ENCODE data around the gene SNRNP200. TPM values are rescaled to one million over a fixed set of nuclear protein-coding genes. Genes with fewer than 3 reads are reported as not detected.

Gene SNRNP200
- total RNA-seq = 214 and 216 TPM in 2 replicates
- 50.3 TPM for total RNA-seq (2013)
- 198 and 211 TPM in 2 replicates for polyA plus RNA-seq
- polyA minus RNA-seq = 91.9 and 145 TPM in 2 replicates

DNA sequence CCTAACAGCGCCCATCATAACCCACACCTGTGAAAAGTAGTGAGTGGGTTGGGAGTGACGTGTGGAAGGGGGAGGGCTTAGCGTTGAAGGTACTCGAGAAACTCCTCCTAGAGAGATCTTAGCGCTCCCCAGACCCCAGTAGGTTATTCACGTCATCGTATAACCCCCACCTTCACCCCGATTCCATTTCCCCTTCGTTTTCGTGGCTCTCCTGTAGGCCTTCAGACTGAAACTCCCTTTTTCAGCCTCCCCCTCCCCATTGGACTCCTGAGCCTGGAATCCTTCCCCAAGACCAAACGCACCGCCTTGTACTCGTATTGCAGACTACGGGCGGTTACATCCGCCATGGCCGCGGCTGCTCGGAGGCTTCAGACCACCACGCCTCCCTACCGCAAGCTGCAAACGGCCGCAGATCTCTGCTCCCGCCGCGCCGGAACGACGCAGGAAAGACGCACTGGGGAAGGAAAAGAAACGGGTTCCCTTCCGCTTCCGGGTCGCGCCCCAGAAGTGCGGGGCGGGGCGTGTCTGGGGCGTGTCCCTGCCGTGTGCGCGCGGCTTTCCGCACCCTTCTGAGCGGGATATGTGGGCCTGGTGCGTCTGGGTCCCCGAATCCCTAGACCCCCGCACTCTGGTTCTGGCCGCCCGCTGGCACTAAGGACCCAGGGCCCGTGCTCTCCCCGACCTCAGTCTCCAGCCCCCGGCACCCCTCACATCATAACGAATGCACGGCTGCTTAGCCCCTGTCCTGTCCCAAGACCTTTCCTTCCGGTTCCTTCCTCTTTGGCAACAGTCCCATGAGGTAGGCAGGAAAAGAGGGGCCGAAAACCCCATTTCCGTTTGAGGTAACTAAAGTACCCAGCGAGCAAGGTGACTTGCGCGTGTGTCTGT, at the start of gene SNRNP200:
Gene SNRNP200, minus strand, starts transcription at position 456 of the 888 bp plus-strand sequence. Its CDS starts 109 bp downstream, at position 347.
- H3K4me1 Mint-ChIP-seq = peaks cover 51% of the 10 kb centered on the region
- H3K27ac Mint-ChIP-seq = peak within 1 kb of the TSS; percentile 99
- under 1% methylated on average over 50 of the region's 61 CpGs for WGBS (ENCODE audit: insufficient coverage)
- Histone ChIP-seq H3K4me3 (ENCODE audit: control extremely low read depth in 1 of 5, extremely low read depth in 1 of 5, insufficient read depth in 1 of 5, low read depth in 2 of 5, low read length in 4 of 5) (peak within 1 kb of the TSS; percentile 70 to 97 (median 80)), H4K20me1 (ENCODE audit: control insufficient read depth, insufficient read depth, low read length, poor library complexity, severe bottlenecking) (peaks cover 31% of the 10 kb centered on the region), H3K36me3 (replicated peaks in 1 of 2; ENCODE audit: control extremely low read depth in 1 of 2, control insufficient read depth in 1 of 2, extremely low read depth in 1 of 2, insufficient read depth in 2 of 2, low read length in 1 of 2) (peaks cover 0 to 41% of the 10 kb centered on the region in 2 experiments), H3K4me1 (ENCODE audit: control insufficient read depth in 2 of 2, insufficient read depth in 2 of 2, low read length in 2 of 2) (peaks cover 18 to 22% of the 10 kb centered on the region in 2 donors), H3K27ac (ENCODE audit: low read length in 2 of 2) (peak within 1 kb of the TSS; percentile 89 to 91), H3K27me3 (replicated peaks in 1 of 4; ENCODE audit: control extremely low read depth in 1 of 4, control insufficient read depth in 3 of 4, insufficient read depth in 4 of 4, low read length in 3 of 4) (no peaks in the 10 kb centered on the region), H2AFZ (ENCODE audit: insufficient read depth, low read depth, low read length, poor library complexity, severe bottlenecking) (peak within 1 kb of the TSS; percentile 87), H3K79me2 (ENCODE audit: control insufficient read depth, insufficient read depth, low read length) (peaks cover 60% of the 10 kb centered on the region), H3K9me3 (ENCODE audit: control extremely low read depth in 1 of 3, control insufficient read depth in 2 of 3, insufficient read depth in 1 of 3, low read length in 2 of 3) (no peaks in the 10 kb centered on the region), H3K9ac (ENCODE audit: low read length) (peak within 1 kb of the TSS; percentile 76), H3K4me2 (replicated peaks; ENCODE audit: low read depth, low read length, poor library complexity, severe bottlenecking) (peak within 1 kb of the TSS; percentile 74)
- H3K4me3 Mint-ChIP-seq = peak within 1 kb of the TSS; percentile 99
- no peaks in the 10 kb centered on the region for H3K9me3 Mint-ChIP-seq (ENCODE audit: insufficient read depth)
- no peaks in the 10 kb centered on the region for H3K27me3 Mint-ChIP-seq
- ATAC-seq (ENCODE audit: low read depth) = peak; percentile 96
- DNase-seq = peak; percentile 93
- POLR2A ChIA-PET = interaction anchor here (0.5 to 2.5 kb wide), 8 partner anchors 14 to 500 kb away, joined by 3 to 22 read pairs (median 4); partner anchors contain the start of genes ITPRIPL1 and NCAPH
- intact Hi-C loops (cut with micrococcal nuclease) = loop anchor here (1.0 to 2.0 kb wide), 5 partner anchors 16 to 203 kb away; partner anchors contain the start of genes CIAO1 and NCAPH
- no peak for TF ChIP-seq EZH2 (IDR thresholded peaks at IDR 0.05; ENCODE audit: borderline replicate concordance, insufficient read depth, low read depth, low read length, poor library complexity, severe bottlenecking)
- TF ChIP-seq, protein P1, sequence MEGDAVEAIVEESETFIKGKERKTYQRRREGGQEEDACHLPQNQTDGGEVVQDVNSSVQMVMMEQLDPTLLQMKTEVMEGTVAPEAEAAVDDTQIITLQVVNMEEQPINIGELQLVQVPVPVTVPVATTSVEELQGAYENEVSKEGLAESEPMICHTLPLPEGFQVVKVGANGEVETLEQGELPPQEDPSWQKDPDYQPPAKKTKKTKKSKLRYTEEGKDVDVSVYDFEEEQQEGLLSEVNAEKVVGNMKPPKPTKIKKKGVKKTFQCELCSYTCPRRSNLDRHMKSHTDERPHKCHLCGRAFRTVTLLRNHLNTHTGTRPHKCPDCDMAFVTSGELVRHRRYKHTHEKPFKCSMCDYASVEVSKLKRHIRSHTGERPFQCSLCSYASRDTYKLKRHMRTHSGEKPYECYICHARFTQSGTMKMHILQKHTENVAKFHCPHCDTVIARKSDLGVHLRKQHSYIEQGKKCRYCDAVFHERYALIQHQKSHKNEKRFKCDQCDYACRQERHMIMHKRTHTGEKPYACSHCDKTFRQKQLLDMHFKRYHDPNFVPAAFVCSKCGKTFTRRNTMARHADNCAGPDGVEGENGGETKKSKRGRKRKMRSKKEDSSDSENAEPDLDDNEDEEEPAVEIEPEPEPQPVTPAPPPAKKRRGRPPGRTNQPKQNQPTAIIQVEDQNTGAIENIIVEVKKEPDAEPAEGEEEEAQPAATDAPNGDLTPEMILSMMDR (IDR thresholded peaks at IDR 0.05) = no peak
- CTCF ChIA-PET = interaction anchor here (0.8 to 1.7 kb wide), 6 partner anchors 16 to 204 kb away, joined by 3 to 7 read pairs (median 6); no protein-coding TSS in a partner anchor

DNA sequence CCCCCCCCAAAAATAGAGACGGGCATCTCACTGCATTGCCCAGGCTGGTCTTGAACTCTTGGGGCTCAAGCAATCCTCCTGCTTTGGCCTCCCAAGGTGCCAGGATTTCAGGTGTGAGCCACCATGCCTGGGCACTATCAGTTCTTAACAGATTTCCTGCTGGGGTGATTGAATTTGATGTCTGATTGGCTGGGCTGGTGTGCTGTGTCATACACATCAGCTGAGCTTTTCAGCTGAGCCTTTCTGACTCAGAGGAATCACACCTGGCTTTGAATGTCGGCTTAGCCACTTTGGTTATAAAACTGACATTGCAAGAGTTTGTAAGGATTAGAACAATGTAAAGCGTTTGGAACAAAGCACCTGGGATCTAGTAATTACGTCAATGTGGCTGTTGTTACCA, 49.1 kb upstream of the SNRNP200 start:
- H3K27me3 ChIP-seq (replicated peaks in 1 of 4; ENCODE audit: control extremely low read depth in 1 of 4, control insufficient read depth in 3 of 4, insufficient read depth in 4 of 4, low read length in 3 of 4) = no peaks in the 10 kb centered on the region
- Mint-ChIP-seq H3K4me3 (no peak overlapping the region), H3K4me1 (no peaks in the 10 kb centered on the region), H3K9me3 (ENCODE audit: insufficient read depth) (no peaks in the 10 kb centered on the region), H3K27ac (no peak overlapping the region), H3K27me3 (no peaks in the 10 kb centered on the region)
- H2AFZ ChIP-seq (ENCODE audit: insufficient read depth, low read depth, low read length, poor library complexity, severe bottlenecking) = no peak overlapping the region
- no peaks in the 10 kb centered on the region for H3K9me3 ChIP-seq (ENCODE audit: control extremely low read depth in 1 of 3, control insufficient read depth in 2 of 3, insufficient read depth in 1 of 3, low read length in 2 of 3)
- 83% methylated on average over 2 of the region's 4 CpGs for WGBS (ENCODE audit: insufficient coverage)
- POLR2A ChIA-PET = no interaction called here
- H3K79me2 ChIP-seq (ENCODE audit: control insufficient read depth, insufficient read depth, low read length) = no peaks in the 10 kb centered on the region
- H3K36me3 ChIP-seq (replicated peaks in 1 of 2; ENCODE audit: control extremely low read depth in 1 of 2, control insufficient read depth in 1 of 2, extremely low read depth in 1 of 2, insufficient read depth in 2 of 2, low read length in 1 of 2) = no peaks in the 10 kb centered on the region
- DNase-seq (no peak), ATAC-seq (ENCODE audit: low read depth) (no peak)
- no peak overlapping the region for H3K27ac ChIP-seq (ENCODE audit: low read length in 2 of 2)
- no peaks in the 10 kb centered on the region for H4K20me1 ChIP-seq (ENCODE audit: control insufficient read depth, insufficient read depth, low read length, poor library complexity, severe bottlenecking)
- no peak overlapping the region for H3K4me2 ChIP-seq (replicated peaks; ENCODE audit: low read depth, low read length, poor library complexity, severe bottlenecking)
- no peak for TF ChIP-seq EZH2 (IDR thresholded peaks at IDR 0.05; ENCODE audit: borderline replicate concordance, insufficient read depth, low read depth, low read length, poor library complexity, severe bottlenecking)
- TF ChIP-seq, protein P1 (IDR thresholded peaks at IDR 0.05) = no peak
- CTCF ChIA-PET = no interaction called here
- H3K9ac ChIP-seq (ENCODE audit: low read length) = no peak overlapping the region
- H3K4me3 ChIP-seq (ENCODE audit: control extremely low read depth in 1 of 5, extremely low read depth in 1 of 5, insufficient read depth in 1 of 5, low read depth in 2 of 5, low read length in 4 of 5) = no peak overlapping the region
- no peaks in the 10 kb centered on the region for H3K4me1 ChIP-seq (ENCODE audit: control insufficient read depth in 2 of 2, insufficient read depth in 2 of 2, low read length in 2 of 2)
- intact Hi-C loops (cut with micrococcal nuclease) = no loop called here
